SK-N-SH treated with all-trans-retinoic acid at 6 μM for 48 hours (cell line): ENCODE data around the gene EMC10.
"Not testable (repeated sequence)": the region's sequence is repeated elsewhere in the genome, so short reads cannot be mapped to it uniquely, and the experiment has no call there.

ENCODE experiments used
- ATAC-seq: fragments of 200-7000 bp; cut with Tn5 transposase; 3 replicates; pipeline ENCODE4 v1.9.1; 2020; ENCODE audit warnings: mild to moderate bottlenecking, moderate library complexity
- ARNTL ChIP-seq: fragments of 450-650 bp; formaldehyde crosslinking; IDR thresholded peaks from 2 replicates; pipeline ENCODE4 v1.5.0; 2020; ENCODE audit warnings: low read depth, mild to moderate bottlenecking, moderate library complexity, borderline replicate concordance
- BACH2 ChIP-seq: fragments of 250-450 bp; sonication (Bioruptor Pico); IDR thresholded peaks from 2 replicates; pipeline ENCODE4 v1.9.0; 2021; ENCODE audit warnings: mild to moderate bottlenecking, borderline replicate concordance
- CSDC2 ChIP-seq: fragments of 250-450 bp; sonication (Bioruptor Pico); IDR thresholded peaks from 2 replicates; pipeline ENCODE4 v1.5.0; 2020; ENCODE audit warnings: mild to moderate bottlenecking, moderate library complexity
- ESRRG ChIP-seq: fragments of 250-450 bp; sonication (Bioruptor Pico); IDR thresholded peaks from 2 replicates; pipeline ENCODE4 v1.6.1; 2021; ENCODE audit warnings: mild to moderate bottlenecking
- GLIS3 ChIP-seq: fragments of 250-450 bp; sonication (Bioruptor Pico); IDR thresholded peaks from 2 replicates; pipeline ENCODE4 v1.5.0; 2020; ENCODE audit warnings: mild to moderate bottlenecking, moderate library complexity
- ISL1 ChIP-seq: fragments of 250-450 bp; sonication (Bioruptor Pico); IDR thresholded peaks from 2 replicates; pipeline ENCODE4 v2.1.2; 2022; ENCODE audit warnings: mild to moderate bottlenecking, moderate library complexity
- OSR1 ChIP-seq: fragments of 250-450 bp; sonication (Bioruptor Pico); IDR thresholded peaks from 2 replicates; pipeline ENCODE4 v1.8.0; 2022; ENCODE audit warnings: moderate library complexity, mild to moderate bottlenecking, inconsistent platforms
- PATZ1 ChIP-seq: fragments of 250-450 bp; sonication (Bioruptor Pico); IDR thresholded peaks from 2 replicates; pipeline ENCODE4 v1.8.0; 2020; ENCODE audit warnings: mild to moderate bottlenecking, moderate library complexity, borderline replicate concordance
- POU6F1 ChIP-seq: fragments of 250-450 bp; sonication (Bioruptor Pico); IDR thresholded peaks from 2 replicates; pipeline ENCODE4 v1.8.0; 2021; ENCODE audit warnings: low read depth, mild to moderate bottlenecking, moderate library complexity, borderline replicate concordance
- PPARA ChIP-seq: fragments of 250-450 bp; sonication (Bioruptor Pico); IDR thresholded peaks from 2 replicates; pipeline ENCODE4 v1.5.0; 2020; ENCODE audit warnings: mild to moderate bottlenecking, borderline replicate concordance
- SNAI2 ChIP-seq: fragments of 250-450 bp; sonication (Bioruptor Pico); IDR thresholded peaks from 2 replicates; pipeline ENCODE4 v1.5.0; 2020; ENCODE audit warnings: mild to moderate bottlenecking, moderate library complexity
- TOX ChIP-seq: fragments of 250-450 bp; sonication (Bioruptor Pico); IDR thresholded peaks from 2 replicates; pipeline ENCODE4 v1.8.0; 2021; ENCODE audit warnings: mild to moderate bottlenecking, moderate library complexity, borderline replicate concordance
- TSHZ2 ChIP-seq: fragments of 250-450 bp; sonication (Bioruptor Pico); IDR thresholded peaks from 2 replicates; pipeline ENCODE4 v1.5.0; 2020; ENCODE audit warnings: mild to moderate bottlenecking, moderate library complexity
- ZC3H10 ChIP-seq: fragments of 250-450 bp; sonication (Bioruptor Pico); IDR thresholded peaks from 2 replicates; pipeline ENCODE4 v1.5.1; 2021; ENCODE audit warnings: mild to moderate bottlenecking, moderate library complexity
- ZFP3 ChIP-seq: fragments of 250-450 bp; sonication (Bioruptor Pico); IDR thresholded peaks from 2 replicates; pipeline ENCODE4 v1.5.0; 2020; ENCODE audit warnings: mild to moderate bottlenecking, moderate library complexity
- ZFP30 ChIP-seq: fragments of 450-650 bp; formaldehyde crosslinking; IDR thresholded peaks from 2 replicates; pipeline ENCODE4 v1.5.0; 2022; ENCODE audit warnings: mild to moderate bottlenecking, moderate library complexity
- ZNF565 ChIP-seq: fragments of 450-650 bp; formaldehyde crosslinking; conservative IDR thresholded peaks from 2 replicates; pipeline ENCODE4 v1.5.0; 2020; ENCODE audit warnings: low read depth, mild to moderate bottlenecking, moderate library complexity
- ZNF70 ChIP-seq: fragments of 450-650 bp; formaldehyde crosslinking; IDR thresholded peaks from 2 replicates; pipeline ENCODE4 v1.5.0; 2020; ENCODE audit warnings: mild to moderate bottlenecking, moderate library complexity

Gene EMC10

GRCh38 chr19:50519006-50519575 lies 42.8 kb downstream of the EMC10 start:
- no peak for ATAC-seq
- no peak for TF ChIP-seq TSHZ2 (CRISPR knock-in tag)
- no peak for TF ChIP-seq BACH2

GRCh38 chr19:50520822-50521465 lies 44.6 kb downstream of the EMC10 start:
- no peak for ATAC-seq
- TF ChIP-seq ZC3H10 (CRISPR knock-in tag), result no peak
- TF ChIP-seq TOX (CRISPR knock-in tag), result no peak
- TF ChIP-seq PPARA, result no peak
- TF ChIP-seq ESRRG, result no peak
- no peak for TF ChIP-seq ZFP30 (CRISPR knock-in tag)
- no peak for TF ChIP-seq ZNF70
- no peak for TF ChIP-seq TSHZ2 (CRISPR knock-in tag)
- no peak for TF ChIP-seq BACH2
- no peak for TF ChIP-seq ZFP3 (CRISPR knock-in tag)
- TF ChIP-seq ISL1 (CRISPR knock-in tag), result no peak

GRCh38 chr19:50522881-50523280 lies 46.6 kb downstream of the EMC10 start:
- TF ChIP-seq CSDC2 (CRISPR knock-in tag) (no peak), PATZ1 (CRISPR knock-in tag) (no peak), ZNF565 (CRISPR knock-in tag) (no peak), BACH2 (no peak), ESRRG (no peak), POU6F1 (CRISPR knock-in tag) (no peak), ARNTL (CRISPR knock-in tag) (no peak), ZFP30 (CRISPR knock-in tag) (no peak), GLIS3 (CRISPR knock-in tag) (no peak), OSR1 (CRISPR knock-in tag) (no peak), ZNF70 (no peak), TOX (CRISPR knock-in tag) (no peak), ZC3H10 (CRISPR knock-in tag) (no peak), SNAI2 (CRISPR knock-in tag) (no peak), PPARA (no peak), ISL1 (CRISPR knock-in tag) (no peak), TSHZ2 (CRISPR knock-in tag) (no peak)
- no peak for ATAC-seq

GRCh38 chr19:50528052-50528451 lies 51.7 kb downstream of the EMC10 start:
- not testable (repeated sequence) for ATAC-seq
